Fibroblast of skin of right biceps (primary cell): ENCODE results near the gene TMPRSS5.

Experiments used
- DNase-seq: peaks from one replicate; pipeline ENCODE4 v3.0.0-alpha.2; 2013

TMPRSS5 gene

GRCh38 chr11:113666584-113666983, 39.5 kb downstream of the TMPRSS5 start:
- DNase-seq = no peak

DNA sequence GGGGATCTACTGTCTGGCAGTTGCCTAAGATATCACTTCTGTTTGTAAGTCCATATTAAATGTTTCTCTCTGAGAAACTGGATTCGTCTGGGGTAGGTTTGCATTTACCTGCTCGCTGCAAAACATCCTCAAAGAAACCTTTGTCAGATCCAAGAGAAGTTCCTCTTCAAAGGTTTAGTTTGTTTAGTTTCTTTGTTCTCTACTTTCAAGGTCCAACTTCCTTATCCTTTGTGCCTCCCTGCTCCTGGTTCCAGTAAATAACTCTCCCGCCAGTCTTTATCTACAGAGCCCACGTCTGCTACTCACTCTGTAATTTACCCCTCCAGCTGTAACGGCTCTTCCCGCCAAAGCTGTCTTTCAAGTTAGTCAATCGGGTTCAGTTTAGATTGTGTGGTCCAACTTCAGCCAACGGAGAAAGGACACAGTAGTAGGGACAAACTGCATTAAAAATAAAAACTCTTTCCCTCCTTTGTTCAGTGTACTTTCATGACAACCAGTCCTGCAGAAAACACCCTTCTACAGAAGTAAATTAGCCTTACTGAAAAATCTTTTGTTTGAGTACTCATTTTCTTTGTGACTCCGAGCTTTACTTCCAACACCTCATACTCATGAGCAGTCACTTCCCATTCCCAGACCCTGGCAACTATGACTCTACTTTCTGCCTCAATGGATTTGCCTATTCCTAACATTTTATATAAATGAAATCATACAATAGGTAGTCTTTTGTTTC, 41.0 kb downstream of the TMPRSS5 start:
- DNase-seq = no peak

DNA sequence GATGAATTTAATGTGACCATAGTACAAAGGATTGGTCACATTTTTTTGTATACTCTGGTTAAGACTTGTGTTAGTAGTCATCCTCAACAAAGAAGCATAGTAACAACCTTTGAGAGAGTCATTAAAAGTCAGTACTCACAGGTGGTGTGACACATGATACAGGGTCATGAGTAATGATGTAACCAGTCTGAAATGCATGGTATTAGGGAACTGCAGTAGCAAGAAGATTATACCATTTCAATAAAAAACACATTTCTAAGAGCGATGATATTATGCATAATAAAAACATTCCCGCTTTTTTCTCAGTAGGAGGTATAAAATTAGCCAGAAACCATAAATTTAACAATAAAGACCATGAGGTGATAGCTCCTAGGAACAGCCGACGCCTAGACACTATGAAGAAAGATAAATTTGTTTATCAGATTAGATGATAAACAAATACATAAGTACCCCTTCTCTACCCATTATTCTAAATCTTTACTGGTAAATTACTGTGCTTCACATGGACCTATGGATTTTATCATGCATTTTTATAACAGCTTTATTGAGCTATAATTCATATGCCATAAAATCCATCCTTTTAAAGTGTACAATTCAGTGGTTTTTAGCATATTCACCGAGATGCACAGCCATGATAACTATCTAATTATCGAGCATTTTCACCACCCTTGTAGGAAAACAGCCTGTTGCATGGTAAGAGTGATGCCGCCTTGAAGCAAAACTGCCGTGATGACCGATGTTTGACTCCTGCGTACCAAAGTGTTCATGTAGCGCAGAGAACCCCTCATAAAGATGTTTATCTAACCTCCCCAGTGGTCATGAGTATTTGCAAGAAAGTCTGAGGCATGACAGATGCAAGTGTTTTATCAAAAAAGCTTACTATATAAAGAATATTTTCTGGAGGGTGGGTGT, 41.8 kb downstream of the TMPRSS5 start:
- peak; percentile 71 for DNase-seq

DNA sequence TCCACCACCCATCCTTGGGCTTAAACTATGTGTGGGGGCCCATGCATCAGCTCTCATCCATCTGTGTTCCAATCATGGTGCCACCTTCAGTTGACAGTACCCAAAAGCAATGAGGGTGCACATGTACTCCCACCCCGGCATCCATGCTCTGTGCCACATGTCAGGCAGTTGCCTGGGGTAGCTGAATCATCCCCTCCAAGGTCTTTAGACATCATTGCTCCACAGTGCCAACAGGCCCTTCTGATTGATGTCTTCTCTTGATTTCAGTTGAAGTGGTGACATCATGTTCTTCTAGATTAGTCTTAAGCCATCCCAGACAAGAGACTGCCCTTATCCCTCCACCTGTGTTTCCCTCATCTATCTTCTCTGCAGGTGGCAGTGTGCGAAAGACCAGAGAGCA, 42.5 kb downstream of the TMPRSS5 start:
- no peak for DNase-seq

- no peak for DNase-seq
Measured at GRCh38 chr11:113655771-113656170, 50.3 kb downstream of the TMPRSS5 start.

- no peak for DNase-seq
Measured at GRCh38 chr11:113651023-113651422, 55.1 kb downstream of the TMPRSS5 start.

DNA sequence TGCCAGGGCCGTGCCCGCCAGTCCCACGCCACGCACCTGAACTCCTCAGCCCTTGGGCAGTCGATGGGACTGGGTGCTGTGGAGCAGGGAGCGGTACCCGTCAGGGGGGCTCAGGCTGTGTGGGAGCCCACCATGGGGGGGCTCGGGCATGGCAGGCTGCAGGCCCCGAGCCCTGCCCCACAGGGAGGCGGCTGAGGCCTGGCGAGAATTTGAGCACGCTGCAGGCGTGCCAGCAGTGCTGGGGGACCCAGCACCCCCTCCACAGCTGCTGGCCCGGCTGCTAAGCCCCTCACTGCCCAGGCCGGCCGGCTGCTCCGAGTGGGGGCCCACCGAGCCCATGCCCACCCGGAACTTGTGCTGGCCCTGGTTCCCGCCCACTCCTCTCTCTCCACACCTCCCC, 56.8 kb downstream of the TMPRSS5 start:
- no peak for DNase-seq

- no peak for DNase-seq
Measured at GRCh38 chr11:113647856-113648255, 58.3 kb downstream of the TMPRSS5 start.

GRCh38 chr11:113647108-113647507, 59.0 kb downstream of the TMPRSS5 start:
- DNase-seq = no peak

DNA sequence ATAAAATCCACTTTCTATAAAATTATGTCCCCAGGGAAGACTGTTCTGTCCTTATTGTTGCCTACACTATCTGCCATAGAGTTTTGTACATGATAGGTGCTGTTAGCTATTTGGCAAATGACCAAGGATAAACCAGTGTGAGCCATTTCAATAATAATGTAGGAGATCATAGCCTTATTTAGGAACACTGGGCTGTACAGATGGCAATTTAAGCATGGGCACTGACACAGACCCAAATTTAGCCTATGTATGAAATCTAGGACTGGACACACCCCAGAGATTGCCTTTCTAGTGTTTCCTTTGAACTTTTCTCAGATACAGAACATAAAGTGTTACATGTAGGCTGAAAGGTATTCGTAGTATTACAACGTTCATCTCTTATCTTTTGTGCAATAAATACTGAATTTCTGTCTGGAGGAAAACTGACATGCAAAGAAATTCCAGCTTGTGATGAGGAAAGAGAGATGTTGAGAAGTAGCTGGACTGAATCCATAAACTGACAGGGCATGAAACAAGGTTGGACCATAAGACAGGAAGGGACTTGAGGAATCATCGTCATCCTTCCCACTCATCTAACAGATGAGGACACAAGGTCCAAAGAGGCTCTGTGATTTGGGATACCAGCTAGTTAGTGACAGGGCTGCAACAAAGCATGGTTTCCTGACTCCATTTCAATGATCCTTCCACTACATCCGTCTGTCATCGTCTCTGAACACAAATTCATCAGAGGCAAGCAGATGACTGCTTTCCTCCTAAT, 60.3 kb downstream of the TMPRSS5 start:
- no peak for DNase-seq

DNA sequence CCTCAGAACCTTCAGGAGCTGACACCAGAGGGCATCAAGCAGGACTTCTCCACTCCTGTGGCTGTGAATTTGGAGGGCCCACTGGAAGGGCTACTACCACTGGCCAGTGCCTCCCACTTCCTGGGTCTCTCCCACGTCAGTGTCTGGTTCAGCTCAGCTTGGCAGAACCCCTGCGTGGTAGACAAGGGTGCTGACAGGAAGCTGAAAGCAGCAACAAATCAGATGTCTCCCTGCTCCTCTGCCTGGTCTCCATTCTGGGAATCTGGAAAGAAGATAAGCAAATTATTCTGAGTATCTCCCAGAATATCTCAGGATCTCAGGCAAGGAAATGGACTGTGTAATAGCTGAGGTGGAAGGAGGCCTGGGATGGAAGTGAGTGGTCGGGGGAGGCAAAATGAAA, 61.5 kb downstream of the TMPRSS5 start:
- no peak for DNase-seq

DNA sequence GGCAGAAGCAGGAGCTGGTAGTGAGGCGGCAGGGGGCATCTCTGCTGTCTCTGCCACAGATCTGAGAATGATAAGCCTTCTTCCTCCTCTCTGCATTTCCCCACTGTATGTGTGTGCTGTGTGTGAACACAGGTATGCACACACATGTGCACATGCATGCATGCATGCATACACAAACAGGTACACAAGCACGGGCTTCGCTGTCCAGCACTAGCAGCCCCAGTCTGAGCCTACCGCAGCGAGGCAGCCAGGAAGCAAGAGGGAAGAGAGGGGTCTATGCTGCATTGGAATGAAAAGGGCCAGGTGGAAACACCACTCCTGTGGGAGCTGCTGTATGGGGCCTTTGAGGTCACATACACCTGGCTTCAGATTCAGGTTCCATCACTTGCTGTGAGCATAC, 62.4 kb downstream of the TMPRSS5 start:
- no peak for DNase-seq

GRCh38 chr11:113643006-113643585, 63.0 kb downstream of the TMPRSS5 start:
- no peak for DNase-seq

DNA sequence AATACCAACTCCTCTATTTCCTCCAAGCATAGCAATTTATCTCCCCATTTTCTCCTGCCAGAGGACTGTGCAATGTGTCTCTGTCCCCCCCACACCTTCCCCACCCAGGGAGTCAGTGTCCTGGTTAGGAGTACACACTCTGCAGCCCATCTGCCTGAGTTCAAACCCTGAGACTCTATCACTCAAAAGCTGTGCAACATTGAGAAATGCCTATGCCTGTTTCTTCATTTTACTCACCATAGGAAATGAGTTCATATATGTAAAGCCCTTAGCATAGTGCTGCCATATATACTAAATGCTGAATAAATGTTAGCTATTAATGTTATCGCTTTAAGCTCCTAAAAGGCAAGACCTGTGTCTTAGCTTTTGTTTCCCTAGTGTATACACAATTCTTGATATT, 64.0 kb downstream of the TMPRSS5 start:
- DNase-seq = no peak

DNA sequence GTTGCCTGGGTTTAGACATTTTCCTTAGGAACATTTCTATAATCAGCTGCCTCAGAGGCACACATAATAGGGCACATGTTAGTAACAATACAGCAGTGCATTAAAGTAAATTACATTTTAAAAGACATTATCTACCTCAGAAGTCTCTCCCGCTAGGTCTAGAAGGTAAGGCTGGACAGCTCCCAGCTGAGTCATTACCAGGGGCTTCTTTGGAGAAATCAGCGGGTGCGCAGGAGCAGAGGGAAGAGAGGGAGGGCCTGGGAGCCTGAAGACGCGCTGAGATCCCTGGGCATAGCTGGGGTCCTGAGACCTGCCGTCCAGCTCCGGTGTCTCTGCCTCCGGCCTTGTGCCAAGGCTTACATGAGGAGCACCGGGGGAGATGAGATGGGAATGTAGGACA, 67.7 kb downstream of the TMPRSS5 start:
- no peak for DNase-seq

- no peak for DNase-seq
Measured at GRCh38 chr11:113637636-113638035, 68.5 kb downstream of the TMPRSS5 start.
